ENCODE measurements around the gene NPC2. TPM values are rescaled to one million over a fixed set of nuclear protein-coding genes. Genes with fewer than 3 reads are reported as not detected.

Gene NPC2
- total RNA-seq, 1 donor from 2014 or later: 246 TPM

DNA sequence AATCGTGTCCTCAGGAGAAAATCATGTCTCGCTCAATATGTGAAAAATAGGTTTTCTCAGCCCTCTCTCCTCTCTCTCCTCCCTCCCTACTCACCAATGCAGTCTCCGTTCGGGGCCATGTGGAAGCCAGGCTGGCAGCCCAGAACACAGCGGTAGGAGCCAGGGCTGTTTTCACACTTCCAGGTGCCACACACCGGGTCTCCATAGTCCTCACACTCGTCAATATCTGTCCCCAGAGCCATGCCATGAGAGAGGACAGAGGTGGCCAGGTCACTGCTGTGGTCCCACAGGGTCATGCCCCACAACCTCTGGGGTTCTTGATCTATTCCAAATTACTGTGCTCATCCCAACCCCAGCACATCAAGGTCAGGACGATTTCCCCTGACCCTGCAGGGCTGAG lies 14.0 kb upstream of the NPC2 start:
- peaks cover 7% of the 10 kb centered on the region for H3K27me3 Mint-ChIP-seq (ENCODE audit: unreplicated experiment)
- no peaks in the 10 kb centered on the region for H3K9me3 Mint-ChIP-seq (ENCODE audit: unreplicated experiment)
- no peak for TF ChIP-seq CTCF (IDR thresholded peaks at IDR 0.05; ENCODE audit: unreplicated experiment)
- no peak overlapping the region for H3K4me3 Mint-ChIP-seq (ENCODE audit: unreplicated experiment)
- peak overlapping the region; percentile 44 for H3K27ac Mint-ChIP-seq (ENCODE audit: unreplicated experiment)
- peaks cover 11% of the 10 kb centered on the region for H3K36me3 Mint-ChIP-seq (ENCODE audit: low read depth, unreplicated experiment)
- no peak for DNase-seq (ENCODE audit: low spot score)
- H3K4me1 Mint-ChIP-seq (ENCODE audit: unreplicated experiment): peaks cover 3% of the 10 kb centered on the region

- Mint-ChIP-seq H3K4me1 (ENCODE audit: unreplicated experiment) (peaks cover 8% of the 10 kb centered on the region), H3K9me3 (ENCODE audit: unreplicated experiment) (no peaks in the 10 kb centered on the region), H3K27ac (ENCODE audit: unreplicated experiment) (no peak overlapping the region), H3K4me3 (ENCODE audit: unreplicated experiment) (no peak overlapping the region), H3K36me3 (ENCODE audit: low read depth, unreplicated experiment) (peaks cover 11% of the 10 kb centered on the region), H3K27me3 (ENCODE audit: unreplicated experiment) (peaks cover 9% of the 10 kb centered on the region)
- no peak for DNase-seq (ENCODE audit: low spot score)
- no peak for TF ChIP-seq CTCF (IDR thresholded peaks at IDR 0.05; ENCODE audit: unreplicated experiment)
Observed at GRCh38 chr14:74506411-74506851, 13.3 kb upstream of the NPC2 start.

DNA sequence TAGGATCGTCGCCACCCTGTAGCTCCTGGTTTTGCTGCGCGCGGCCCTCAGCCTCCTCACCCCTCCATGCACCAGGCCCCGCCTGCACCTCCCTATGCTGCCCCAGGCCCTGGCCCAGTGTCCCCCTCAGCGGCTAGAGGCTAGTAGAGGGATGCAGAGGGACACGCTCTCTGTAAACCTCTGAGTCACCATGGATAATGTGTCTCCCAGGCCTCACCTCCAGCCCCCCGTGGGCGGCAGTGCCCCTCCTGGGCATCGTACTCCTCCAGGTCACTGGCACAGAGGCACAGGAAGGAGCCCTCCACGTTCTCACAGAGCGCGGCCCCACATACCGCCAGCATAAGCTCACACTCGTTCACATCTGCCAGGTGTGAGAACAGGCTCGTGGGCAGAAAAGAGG lies 12.7 kb upstream of the NPC2 start:
- no peak for DNase-seq (ENCODE audit: low spot score)
- TF ChIP-seq CTCF (IDR thresholded peaks at IDR 0.05; ENCODE audit: unreplicated experiment): no peak
- H3K4me1 Mint-ChIP-seq (ENCODE audit: unreplicated experiment): peaks cover 8% of the 10 kb centered on the region
- no peak overlapping the region for H3K27ac Mint-ChIP-seq (ENCODE audit: unreplicated experiment)
- peaks cover 5% of the 10 kb centered on the region for H3K27me3 Mint-ChIP-seq (ENCODE audit: unreplicated experiment)
- no peaks in the 10 kb centered on the region for H3K9me3 Mint-ChIP-seq (ENCODE audit: unreplicated experiment)
- H3K36me3 Mint-ChIP-seq (ENCODE audit: low read depth, unreplicated experiment): peaks cover 11% of the 10 kb centered on the region
- H3K4me3 Mint-ChIP-seq (ENCODE audit: unreplicated experiment): no peak overlapping the region

GRCh38 chr14:74504874-74505720 lies 12.0 kb upstream of the NPC2 start:
- peaks cover 8% of the 10 kb centered on the region for H3K4me1 Mint-ChIP-seq (ENCODE audit: unreplicated experiment)
- no peak overlapping the region for H3K27ac Mint-ChIP-seq (ENCODE audit: unreplicated experiment)
- H3K4me3 Mint-ChIP-seq (ENCODE audit: unreplicated experiment): no peak overlapping the region
- H3K27me3 Mint-ChIP-seq (ENCODE audit: unreplicated experiment): peaks cover 5% of the 10 kb centered on the region
- H3K9me3 Mint-ChIP-seq (ENCODE audit: unreplicated experiment): no peaks in the 10 kb centered on the region
- peaks cover 11% of the 10 kb centered on the region for H3K36me3 Mint-ChIP-seq (ENCODE audit: low read depth, unreplicated experiment)
- DNase-seq (ENCODE audit: low spot score): no peak
- no peak for TF ChIP-seq CTCF (IDR thresholded peaks at IDR 0.05; ENCODE audit: unreplicated experiment)

DNA sequence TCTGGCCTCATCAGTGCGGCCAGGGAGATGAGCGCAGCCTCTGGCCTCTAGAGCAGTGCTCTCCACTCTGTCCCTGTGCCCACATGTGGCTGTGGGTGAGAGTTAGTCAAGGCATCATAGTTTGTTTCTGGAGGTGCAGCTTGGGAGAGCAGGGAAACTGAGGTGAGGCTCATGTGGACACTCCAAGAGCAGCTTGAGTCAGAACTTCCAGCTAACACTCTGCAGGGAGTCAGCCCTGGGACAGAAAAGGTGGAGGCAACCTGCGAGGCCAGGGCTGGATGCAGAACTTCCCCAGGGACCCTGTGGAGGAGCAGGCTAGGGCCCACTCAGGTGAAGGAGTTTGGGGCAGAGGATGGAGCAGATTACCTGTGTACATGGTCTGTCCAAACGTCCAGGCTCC lies 11.3 kb upstream of the NPC2 start:
- no peak for TF ChIP-seq CTCF (IDR thresholded peaks at IDR 0.05; ENCODE audit: unreplicated experiment)
- Mint-ChIP-seq H3K27me3 (ENCODE audit: unreplicated experiment) (peaks cover 5% of the 10 kb centered on the region), H3K27ac (ENCODE audit: unreplicated experiment) (no peak overlapping the region), H3K9me3 (ENCODE audit: unreplicated experiment) (no peaks in the 10 kb centered on the region), H3K4me3 (ENCODE audit: unreplicated experiment) (no peak overlapping the region), H3K36me3 (ENCODE audit: low read depth, unreplicated experiment) (peaks cover 11% of the 10 kb centered on the region), H3K4me1 (ENCODE audit: unreplicated experiment) (peaks cover 8% of the 10 kb centered on the region)
- DNase-seq (ENCODE audit: low spot score): no peak

Data from endothelial cell (in vitro differentiated cells).